ENCODE measurements around the gene ALS2CL. TPM values are rescaled to one million over a fixed set of nuclear protein-coding genes. Genes with fewer than 3 reads are reported as not detected.

ALS2CL gene, protein sequence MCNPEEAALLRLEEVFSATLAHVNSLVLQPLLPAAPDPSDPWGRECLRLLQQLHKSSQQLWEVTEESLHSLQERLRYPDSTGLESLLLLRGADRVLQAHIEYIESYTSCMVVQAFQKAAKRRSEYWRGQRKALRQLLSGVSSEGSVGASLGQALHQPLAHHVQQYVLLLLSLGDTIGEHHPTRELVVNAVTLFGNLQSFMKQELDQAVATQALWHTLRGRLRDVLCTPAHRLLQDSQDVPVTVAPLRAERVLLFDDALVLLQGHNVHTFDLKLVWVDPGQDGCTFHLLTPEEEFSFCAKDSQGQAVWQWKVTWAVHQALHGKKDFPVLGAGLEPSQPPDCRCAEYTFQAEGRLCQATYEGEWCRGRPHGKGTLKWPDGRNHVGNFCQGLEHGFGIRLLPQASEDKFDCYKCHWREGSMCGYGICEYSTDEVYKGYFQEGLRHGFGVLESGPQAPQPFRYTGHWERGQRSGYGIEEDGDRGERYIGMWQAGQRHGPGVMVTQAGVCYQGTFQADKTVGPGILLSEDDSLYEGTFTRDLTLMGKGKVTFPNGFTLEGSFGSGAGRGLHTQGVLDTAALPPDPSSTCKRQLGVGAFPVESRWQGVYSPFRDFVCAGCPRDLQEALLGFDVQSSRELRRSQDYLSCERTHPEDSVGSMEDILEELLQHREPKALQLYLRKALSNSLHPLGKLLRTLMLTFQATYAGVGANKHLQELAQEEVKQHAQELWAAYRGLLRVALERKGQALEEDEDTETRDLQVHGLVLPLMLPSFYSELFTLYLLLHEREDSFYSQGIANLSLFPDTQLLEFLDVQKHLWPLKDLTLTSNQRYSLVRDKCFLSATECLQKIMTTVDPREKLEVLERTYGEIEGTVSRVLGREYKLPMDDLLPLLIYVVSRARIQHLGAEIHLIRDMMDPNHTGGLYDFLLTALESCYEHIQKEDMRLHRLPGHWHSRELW
- 4.1 and 7.1 TPM in 2 replicates for total RNA-seq

DNA sequence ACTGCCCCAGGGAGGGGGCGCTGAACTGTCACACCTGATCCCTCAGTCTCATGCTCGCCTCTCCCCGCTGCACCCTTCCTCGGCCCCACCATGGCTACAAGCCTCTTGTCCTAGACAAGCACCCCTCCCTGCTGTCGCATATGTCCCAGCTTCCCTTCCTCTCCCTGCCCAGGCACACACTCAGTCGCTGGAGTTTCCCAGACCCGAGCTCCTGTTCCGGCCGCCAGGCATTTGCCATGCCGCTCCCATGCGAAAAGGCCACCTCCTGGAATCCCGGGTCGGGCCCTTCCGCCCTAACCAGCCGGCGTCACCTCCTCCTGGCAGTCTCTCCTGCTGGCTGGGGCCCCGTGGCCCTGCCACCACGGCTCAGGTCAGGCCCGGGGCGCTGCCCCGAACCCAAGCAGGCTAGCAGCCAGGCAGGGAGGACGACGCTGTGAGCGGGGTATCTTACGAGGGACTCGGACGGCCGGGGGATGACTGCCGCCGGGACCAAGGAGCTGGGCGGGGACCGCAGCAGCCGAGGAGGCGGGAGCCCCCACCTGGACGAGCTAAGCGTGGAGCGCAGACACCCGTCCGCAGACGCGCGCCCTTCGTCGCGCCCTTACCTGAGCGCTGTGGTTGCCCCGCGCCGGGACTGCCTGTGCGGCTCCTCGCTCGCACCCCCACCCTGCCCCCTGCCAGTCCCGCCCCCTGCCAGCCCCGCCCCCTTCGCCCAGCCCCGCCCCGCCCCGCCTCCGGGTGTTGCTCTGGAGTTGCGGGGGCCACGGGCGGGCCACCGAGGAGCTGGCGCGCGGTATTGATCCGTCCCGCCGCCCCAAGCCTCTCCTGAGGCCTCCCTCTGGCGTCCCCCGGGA, at the start of gene ALS2CL:
Gene ALS2CL (minus strand): TSS at position 642 of the 854 bp plus-strand sequence. CDS start 4,239 bp downstream, outside the sequence.

DNA sequence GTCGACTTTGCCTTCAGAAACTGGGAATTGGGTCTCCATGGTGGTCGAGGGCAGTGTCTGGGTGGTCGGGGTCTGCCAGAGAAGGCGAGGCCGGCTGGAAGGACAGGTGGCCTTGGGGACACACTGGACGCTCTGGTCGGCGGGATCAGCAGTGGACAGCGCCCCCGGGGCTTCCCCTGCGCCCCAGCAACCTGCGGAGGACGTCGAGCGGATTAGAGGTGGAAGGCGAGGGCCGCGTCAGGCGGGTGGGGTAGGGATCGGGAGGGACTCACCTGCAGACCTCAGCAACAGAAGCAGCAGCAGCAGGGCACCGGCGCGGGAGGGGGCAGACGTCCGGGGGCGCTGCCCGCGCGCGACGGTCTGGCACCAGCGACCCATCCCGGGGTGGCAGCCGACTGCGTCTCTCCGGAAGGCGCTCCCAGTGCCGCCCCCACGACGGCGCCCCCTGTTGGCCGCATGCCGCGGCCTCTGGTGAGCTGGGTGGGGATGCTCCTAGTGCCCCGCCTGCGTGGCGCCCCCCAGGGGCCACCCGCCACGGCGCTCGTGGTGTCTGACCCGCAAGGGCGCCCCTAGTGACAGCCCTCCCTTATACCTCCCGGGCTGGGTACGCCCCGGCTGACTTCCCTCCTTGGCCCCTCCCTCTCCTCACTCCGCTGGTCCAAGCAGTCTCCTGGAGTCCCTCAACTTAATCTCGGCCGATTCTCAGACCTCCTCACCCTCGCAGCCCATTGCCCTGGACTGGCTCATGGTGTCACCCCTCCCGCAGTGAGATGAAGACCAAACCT, 24.2 kb upstream of the ALS2CL start, which contains the start of gene PRSS50:
Gene PRSS50 (minus strand): TSS at position 423 of the 785 bp plus-strand sequence. CDS start 45 bp downstream, at position 378.

DNA sequence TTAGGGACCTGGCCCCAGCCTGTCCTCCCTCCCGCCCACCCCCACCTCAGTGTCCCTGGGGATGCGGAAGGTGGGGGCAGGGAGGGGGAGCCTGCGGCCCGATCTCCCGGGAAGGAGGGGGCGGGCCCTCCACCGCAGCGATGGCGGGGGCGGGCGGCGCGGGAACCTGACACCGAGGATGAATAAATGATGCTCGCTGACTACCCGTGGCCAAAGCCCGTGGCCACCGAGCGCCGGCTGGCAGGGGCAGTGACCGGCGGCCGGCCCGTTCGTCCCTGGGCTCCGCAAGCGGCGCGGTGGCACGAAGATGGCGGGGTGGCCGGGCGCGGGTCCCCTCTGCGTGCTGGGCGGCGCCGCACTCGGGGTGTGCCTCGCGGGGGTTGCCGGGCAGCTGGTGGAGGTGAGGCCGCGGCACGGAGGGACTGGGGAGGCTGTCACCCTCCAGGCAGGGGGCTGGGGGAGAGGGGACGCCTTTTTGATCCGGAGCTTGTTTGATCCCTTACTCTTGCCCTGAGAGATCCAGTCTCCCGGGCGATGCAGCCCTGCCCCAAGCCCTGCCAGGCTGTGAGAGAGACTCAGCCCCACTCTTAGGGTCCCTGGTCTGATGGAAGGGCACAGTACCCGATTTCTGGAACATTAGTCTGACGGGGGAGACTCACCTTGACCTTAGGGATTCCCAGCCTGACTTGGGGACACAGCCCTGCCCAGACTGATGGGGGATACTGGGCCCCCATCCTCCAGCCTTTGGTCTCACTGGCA, 7.9 kb upstream of the ALS2CL start, which contains the start of gene TMIE:
Gene TMIE (plus strand): TSS at position 212 of the 759 bp plus-strand sequence. CDS start 96 bp downstream, at position 308.

Small RNAs within 50 kb of the gene (small RNA-seq; reads per million reads assigned to genes)
- not detected for gene RF00591

Other genes starting within 250 kb of the ALS2CL start
- gene LTF, start 228.8 kb downstream of the ALS2CL start, total RNA-seq, result under 0.01 TPM in 1 of 2 replicates, not detected in the other
- gene RTP3, start 195.7 kb downstream of the ALS2CL start, total RNA-seq, result not detected in 2 replicates
- 6.0 and 6.9 TPM in 2 replicates for gene LRRC2, start 127.4 kb downstream of the ALS2CL start, total RNA-seq
- gene FAM240A, start 81.2 kb downstream of the ALS2CL start, total RNA-seq, result not detected in 2 replicates
- gene TMIE, start 7.7 kb upstream of the ALS2CL start, total RNA-seq, result 0.32 and 0.36 TPM in 2 replicates
- gene PRSS50, start 24.2 kb upstream of the ALS2CL start, total RNA-seq, result not detected in 2 replicates
- 2.3 and 9.2 TPM in 2 replicates for gene MYL3, start 169.8 kb upstream of the ALS2CL start, total RNA-seq
- 4.5 and 11.0 TPM in 2 replicates for gene PTH1R, start 184.0 kb upstream of the ALS2CL start, total RNA-seq